Sigmoid colon (tissue), 4 donors: ENCODE results near the gene IGFBP7.

Experiments
- POLR2AphosphoS5 ChIP-seq, 4 donors: sonication (generic); formaldehyde crosslinking; IDR thresholded peaks; one replicate each; pipeline ENCODE4 v1.6.1; 2017; ENCODE audit warnings: antibody characterized with exemption in 4 of 4
- TF ChIP-seq, protein P1 (sequence below), 4 experiments: fragments of 450-650 bp in 3 of 4; fragments of 200-600 bp in 1 of 4; IDR thresholded peaks; one replicate each; pipeline ENCODE4 v1.5.1; 2016 to 2019; ENCODE audit warnings: antibody characterized with exemption in 4 of 4, mild to moderate bottlenecking in 3 of 4, moderate library complexity in 2 of 4

DNA sequence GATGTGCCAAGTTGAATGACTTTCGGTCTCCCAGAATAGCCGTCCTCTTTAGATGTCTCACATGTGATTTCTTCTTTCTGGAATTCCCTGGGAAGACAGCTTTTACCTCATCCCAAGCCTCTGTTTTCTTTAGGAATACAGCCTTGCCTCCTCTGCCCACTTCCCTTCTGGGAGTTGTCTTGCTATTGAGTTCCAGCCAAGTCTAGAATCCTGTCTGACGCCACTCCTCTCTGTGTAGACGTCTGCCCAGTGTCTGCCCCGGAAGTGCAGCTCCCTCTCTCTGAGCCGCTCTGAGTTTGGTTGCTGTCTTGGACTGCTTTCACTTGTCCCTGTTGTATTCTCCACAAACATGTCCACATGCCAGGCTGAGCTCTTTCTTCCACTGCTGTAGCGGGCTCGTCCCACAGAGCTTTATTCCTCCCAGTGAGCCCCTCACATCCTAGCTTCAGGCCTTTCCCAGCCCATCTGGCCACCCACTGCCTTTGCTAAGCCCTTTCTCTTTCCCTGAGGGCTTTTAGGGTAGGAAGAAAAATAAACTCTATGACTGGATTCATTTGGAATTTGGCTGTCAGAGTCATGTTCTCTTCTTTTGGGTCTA, 9.0 kb upstream of the IGFBP7 start:
- TF ChIP-seq, protein P1, sequence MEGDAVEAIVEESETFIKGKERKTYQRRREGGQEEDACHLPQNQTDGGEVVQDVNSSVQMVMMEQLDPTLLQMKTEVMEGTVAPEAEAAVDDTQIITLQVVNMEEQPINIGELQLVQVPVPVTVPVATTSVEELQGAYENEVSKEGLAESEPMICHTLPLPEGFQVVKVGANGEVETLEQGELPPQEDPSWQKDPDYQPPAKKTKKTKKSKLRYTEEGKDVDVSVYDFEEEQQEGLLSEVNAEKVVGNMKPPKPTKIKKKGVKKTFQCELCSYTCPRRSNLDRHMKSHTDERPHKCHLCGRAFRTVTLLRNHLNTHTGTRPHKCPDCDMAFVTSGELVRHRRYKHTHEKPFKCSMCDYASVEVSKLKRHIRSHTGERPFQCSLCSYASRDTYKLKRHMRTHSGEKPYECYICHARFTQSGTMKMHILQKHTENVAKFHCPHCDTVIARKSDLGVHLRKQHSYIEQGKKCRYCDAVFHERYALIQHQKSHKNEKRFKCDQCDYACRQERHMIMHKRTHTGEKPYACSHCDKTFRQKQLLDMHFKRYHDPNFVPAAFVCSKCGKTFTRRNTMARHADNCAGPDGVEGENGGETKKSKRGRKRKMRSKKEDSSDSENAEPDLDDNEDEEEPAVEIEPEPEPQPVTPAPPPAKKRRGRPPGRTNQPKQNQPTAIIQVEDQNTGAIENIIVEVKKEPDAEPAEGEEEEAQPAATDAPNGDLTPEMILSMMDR (IDR thresholded peaks at IDR 0.05) = no peak
- peak; percentile 61 to 75 (median 66) for TF ChIP-seq POLR2AphosphoS5 (IDR thresholded peaks at IDR 0.05)
